DND-41 (cell line): ENCODE results near the gene FAM118B.

ENCODE experiments used
- ATAC-seq: fragments of 200-7000 bp; cut with Tn5 transposase; 3 replicates; pipeline ENCODE4 v1.9.1; 2021; ENCODE audit warnings: low read depth; ENCODE audit not compliant: insufficient read depth
- DNase-seq: peaks from one replicate; pipeline ENCODE4 v3.0.0-alpha.2; 2020
- H2AFZ ChIP-seq: 2 replicates; pipeline ENCODE4 v1.6.0; 2012; ENCODE audit warnings: low read depth, low read length
- H3K27ac ChIP-seq: 2 replicates; pipeline ENCODE4 v1.5.1; 2012; ENCODE audit warnings: low read length, inconsistent platforms
- H3K27me3 ChIP-seq: fragments of 200-600 bp; sonication (generic); 2 replicates; pipeline ENCODE4 v1.6.0; 2012; ENCODE audit warnings: low read length, mild to moderate bottlenecking, inconsistent platforms; ENCODE audit not compliant: insufficient read depth, poor library complexity
- H3K36me3 ChIP-seq: 2 replicates; pipeline ENCODE4 v1.5.1; 2012; ENCODE audit warnings: low read length, inconsistent platforms; ENCODE audit not compliant: insufficient read depth
- H3K4me1 ChIP-seq: 2 replicates; pipeline ENCODE4 v1.5.1; 2012; ENCODE audit warnings: mild to moderate bottlenecking, low read length; ENCODE audit not compliant: insufficient read depth
- H3K4me2 ChIP-seq: 2 replicates; pipeline ENCODE4 v1.6.0; 2012; ENCODE audit warnings: mild to moderate bottlenecking, moderate library complexity, low read length, inconsistent platforms; ENCODE audit not compliant: insufficient read depth
- H3K4me3 ChIP-seq, 2 experiments: fragments of 200-600 bp in 1 of 2; shearing (Covaris generic) in 1 of 2; 2 replicates each; pipeline ENCODE4 v1.5.1; 2012 to 2016; ENCODE audit warnings: inconsistent platforms in 2 of 2, low read length in 2 of 2, mild to moderate bottlenecking in 2 of 2, low read depth in 1 of 2, moderate library complexity in 1 of 2
- H3K79me2 ChIP-seq: 2 replicates; pipeline ENCODE4 v1.6.0; 2012; ENCODE audit warnings: low read length, inconsistent platforms; ENCODE audit not compliant: insufficient read depth
- H3K9ac ChIP-seq: 2 replicates; pipeline ENCODE4 v1.6.0; 2012; ENCODE audit warnings: low read depth, mild to moderate bottlenecking, inconsistent platforms, low read length, moderate library complexity
- H3K9me3 ChIP-seq: 2 replicates; pipeline ENCODE4 v1.5.1; 2012; ENCODE audit warnings: low read length, moderate library complexity, mild to moderate bottlenecking, inconsistent platforms; ENCODE audit not compliant: insufficient read depth, severe bottlenecking
- H4K20me1 ChIP-seq: 2 replicates; pipeline ENCODE4 v1.6.0; 2012; ENCODE audit warnings: low read length; ENCODE audit not compliant: insufficient read depth
- CTCF ChIP-seq: IDR thresholded peaks from 2 replicates; pipeline ENCODE4 v1.5.1; 2012; ENCODE audit warnings: borderline replicate concordance, low read length, moderate library complexity, mild to moderate bottlenecking; ENCODE audit not compliant: poor library complexity, severe bottlenecking; ENCODE audit errors: extremely low read depth
- EZH2 ChIP-seq: IDR thresholded peaks from 3 replicates; pipeline ENCODE4 v1.6.1; 2012; ENCODE audit warnings: borderline replicate concordance, low read depth, mild to moderate bottlenecking, moderate library complexity, low read length, inconsistent platforms; ENCODE audit not compliant: severe bottlenecking

FAM118B gene

DNA sequence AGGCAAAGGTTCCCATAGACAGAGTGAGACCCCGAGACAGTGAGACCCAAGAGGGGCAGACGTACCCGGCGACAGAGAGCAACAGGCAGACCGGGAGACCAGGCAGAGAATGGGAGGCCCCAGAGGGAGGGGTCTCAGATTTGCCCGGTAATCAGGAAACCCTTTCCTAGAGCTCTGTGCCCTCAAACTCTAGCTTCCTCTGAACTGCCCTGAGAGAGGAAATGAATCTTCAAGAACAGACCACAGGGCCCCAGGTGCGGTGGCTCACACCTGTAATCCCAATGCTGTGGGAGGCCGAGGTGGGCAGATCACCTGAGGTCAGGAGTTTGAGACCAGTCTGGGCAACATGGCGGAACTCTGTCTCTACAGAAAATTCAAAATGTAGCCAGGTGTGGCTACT is 47.8 kb upstream of the FAM118B start:
- Histone ChIP-seq H4K20me1 (no peaks in the 10 kb centered on the region), H3K4me1 (peaks cover 17% of the 10 kb centered on the region), H3K27ac (peak overlapping the region; percentile 55), H3K4me3 (peak overlapping the region in 1 of 2 experiments; percentile 41; a peak in 2 of 4 replicates), H3K9ac (peak overlapping the region; percentile 36), H3K4me2 (peak overlapping the region; percentile 48), H2AFZ (peak overlapping the region; percentile 41; the same call in 1 of the 2 replicates), H3K79me2 (no peaks in the 10 kb centered on the region), H3K36me3 (no peaks in the 10 kb centered on the region), H3K9me3 (no peaks in the 10 kb centered on the region), H3K27me3 (no peaks in the 10 kb centered on the region)
- ATAC-seq (peak; percentile 88), DNase-seq (peak; percentile 74)
- TF ChIP-seq CTCF (no peak), EZH2 (no peak)

DNA sequence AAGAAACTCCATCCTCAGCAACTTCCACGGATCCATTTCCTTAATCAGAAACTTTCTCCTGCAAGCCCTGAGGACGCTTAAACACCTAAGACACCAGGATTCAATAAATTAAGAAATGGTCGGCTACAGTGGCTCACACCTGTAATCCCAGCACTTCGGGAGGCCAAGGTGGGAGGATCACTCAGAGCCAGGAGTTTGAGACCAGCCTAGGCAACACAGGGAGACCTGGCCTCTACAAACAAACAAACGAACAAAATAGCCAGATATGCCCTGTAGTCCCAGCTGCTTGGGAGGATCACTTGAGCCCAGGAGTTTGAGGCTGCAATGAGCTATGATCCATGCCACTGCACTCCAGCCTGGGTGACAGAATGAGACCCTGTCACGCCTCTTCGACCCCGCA is 46.8 kb upstream of the FAM118B start:
- Histone ChIP-seq H4K20me1 (no peaks in the 10 kb centered on the region), H3K36me3 (no peaks in the 10 kb centered on the region), H2AFZ (no peak overlapping the region), H3K27me3 (no peaks in the 10 kb centered on the region), H3K4me2 (no peak overlapping the region), H3K9ac (no peak overlapping the region), H3K4me1 (peaks cover 17% of the 10 kb centered on the region), H3K9me3 (no peaks in the 10 kb centered on the region), H3K79me2 (no peaks in the 10 kb centered on the region), H3K4me3 (no peak overlapping the region), H3K27ac (no peak overlapping the region)
- ATAC-seq, result no peak
- no peak for DNase-seq
- TF ChIP-seq CTCF, result no peak
- no peak for TF ChIP-seq EZH2

DNA sequence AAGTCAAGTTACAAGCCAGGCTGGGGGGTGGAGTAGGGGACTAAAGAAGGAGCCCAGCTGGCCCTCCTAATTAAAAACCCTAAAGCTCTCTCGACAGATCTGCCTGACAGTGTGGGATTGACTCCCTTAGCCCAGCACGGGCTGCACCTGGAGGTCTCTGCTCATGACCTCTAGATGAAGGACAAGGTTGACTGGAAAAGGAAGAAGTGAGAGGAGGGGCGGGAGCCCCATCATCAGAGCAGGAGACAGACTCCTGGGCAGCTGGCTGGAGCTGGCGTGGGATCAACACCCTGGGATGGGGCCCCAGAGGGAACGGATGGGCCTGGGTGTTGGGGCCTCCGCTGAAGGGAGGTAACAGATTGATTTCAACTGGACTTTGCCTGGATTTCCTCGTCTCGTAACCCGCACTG is 46.3 kb upstream of the FAM118B start:
- Histone ChIP-seq H3K27me3 (no peaks in the 10 kb centered on the region), H3K4me1 (peaks cover 17% of the 10 kb centered on the region), H3K36me3 (no peaks in the 10 kb centered on the region), H2AFZ (no peak overlapping the region), H3K9ac (no peak overlapping the region), H3K9me3 (no peaks in the 10 kb centered on the region), H3K4me3 (no peak overlapping the region), H3K4me2 (no peak overlapping the region), H3K27ac (no peak overlapping the region), H4K20me1 (no peaks in the 10 kb centered on the region), H3K79me2 (no peaks in the 10 kb centered on the region)
- TF ChIP-seq EZH2 (no peak), CTCF (no peak)
- DNase-seq (no peak), ATAC-seq (no peak)

- Histone ChIP-seq H4K20me1 (no peaks in the 10 kb centered on the region), H3K27me3 (no peaks in the 10 kb centered on the region), H3K36me3 (no peaks in the 10 kb centered on the region), H3K9ac (no peak overlapping the region), H3K27ac (no peak overlapping the region), H3K79me2 (no peaks in the 10 kb centered on the region), H3K4me1 (peaks cover 17% of the 10 kb centered on the region), H2AFZ (no peak overlapping the region), H3K9me3 (no peaks in the 10 kb centered on the region), H3K4me3 (no peak overlapping the region), H3K4me2 (no peak overlapping the region)
- no peak for DNase-seq
- TF ChIP-seq EZH2 (no peak), CTCF (no peak)
- no peak for ATAC-seq
Measured at GRCh38 chr11:126165757-126166156, 45.8 kb upstream of the FAM118B start.
